Endometrium (tissue), 2 donors: Measurements from ENCODE around the gene CSNK2A1.
"Not testable (repeated sequence)": the region's sequence is repeated elsewhere in the genome, so short reads cannot be mapped to it uniquely, and the experiment has no call there.

Experiments used
- FAIRE-seq: peaks from 2 replicates; lab custom pipeline; 2012; peaks lifted over from hg19 to GRCh38; lab: Jason Lieb, UNC
- donor health status: control.
- donor health status: control.

Gene CSNK2A1

DNA sequence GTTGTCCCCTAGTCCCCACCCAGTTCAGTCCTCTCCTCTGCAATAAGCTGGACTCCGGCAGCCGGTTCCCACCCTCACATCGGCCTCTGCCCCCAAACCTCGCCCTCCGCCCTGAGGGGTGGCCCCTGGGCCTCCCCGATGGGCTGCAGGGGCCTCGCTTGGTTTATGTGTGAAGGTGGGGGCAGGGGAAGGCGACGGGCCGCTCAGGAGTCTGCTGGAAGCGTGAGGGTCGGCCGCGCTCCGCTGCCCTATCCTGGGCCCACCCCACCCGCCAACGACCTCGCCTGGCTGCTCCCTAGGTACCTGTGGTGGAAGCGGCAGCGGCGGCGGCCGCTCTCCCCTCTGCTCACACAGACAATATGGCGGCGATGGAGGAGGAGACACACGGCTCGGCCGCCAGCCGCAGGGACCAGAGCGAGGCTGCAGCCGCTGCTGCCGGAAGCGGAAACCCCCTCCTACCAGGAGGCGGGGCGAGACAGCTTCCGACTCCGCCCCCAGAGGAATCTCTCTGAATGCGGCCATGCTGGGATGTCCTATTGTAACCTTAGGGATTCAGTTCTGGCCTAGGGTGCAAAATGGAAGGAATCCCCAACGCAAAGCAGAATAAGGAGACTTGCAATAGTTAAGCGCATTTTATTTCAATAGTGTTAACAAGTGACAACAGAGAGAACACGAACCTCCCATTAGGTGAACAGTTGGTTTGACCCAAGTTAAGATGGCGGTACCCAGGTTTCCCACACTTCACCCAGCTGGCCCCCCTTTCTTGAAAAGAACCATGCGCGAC, at the start of gene CSNK2A1:
CSNK2A1 (minus strand) TSS at position 422 of the 784 bp plus-strand sequence. CDS start 35,239 bp downstream, outside the sequence.
- peak; percentile 86 for FAIRE-seq

DNA sequence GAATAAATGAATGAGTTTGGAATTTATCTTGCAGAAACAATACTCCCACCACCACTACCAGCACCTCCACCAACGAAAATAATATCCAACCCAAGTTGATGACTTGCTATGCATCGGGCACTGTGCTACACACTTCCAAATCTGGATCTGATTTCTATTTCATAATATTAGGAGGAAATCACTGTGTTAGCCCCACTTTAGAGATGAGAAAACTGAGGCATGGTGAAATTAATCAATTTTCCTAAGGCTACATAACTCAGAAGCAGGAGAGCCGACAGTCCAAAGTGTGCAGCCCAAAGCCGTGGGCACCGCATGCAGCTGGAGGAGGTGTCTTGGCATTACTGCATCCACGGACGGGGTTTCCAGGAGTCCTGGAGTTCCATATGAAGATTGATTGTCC, 48.9 kb upstream of the CSNK2A1 start:
- FAIRE-seq, result no peak

DNA sequence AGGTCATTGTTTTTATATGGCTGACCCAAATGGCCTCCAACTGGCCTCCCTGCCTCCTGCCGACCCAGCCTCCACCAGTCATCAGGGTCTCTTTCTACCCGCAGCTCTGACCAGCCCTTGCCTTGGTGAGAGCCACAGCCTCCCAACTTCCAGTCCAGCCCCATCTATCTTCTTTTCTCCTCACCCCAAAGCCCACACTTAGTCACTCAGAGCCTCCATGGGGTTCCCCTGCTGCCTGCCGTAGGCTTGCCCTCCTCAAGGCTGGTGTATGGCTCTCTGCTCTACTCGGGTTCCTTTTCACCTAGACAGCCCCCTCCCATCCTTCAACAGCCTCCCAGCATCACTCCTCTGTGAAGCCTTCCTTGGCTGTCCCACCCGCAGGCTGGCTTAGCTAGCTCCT, 48.4 kb upstream of the CSNK2A1 start:
- no peak for FAIRE-seq

DNA sequence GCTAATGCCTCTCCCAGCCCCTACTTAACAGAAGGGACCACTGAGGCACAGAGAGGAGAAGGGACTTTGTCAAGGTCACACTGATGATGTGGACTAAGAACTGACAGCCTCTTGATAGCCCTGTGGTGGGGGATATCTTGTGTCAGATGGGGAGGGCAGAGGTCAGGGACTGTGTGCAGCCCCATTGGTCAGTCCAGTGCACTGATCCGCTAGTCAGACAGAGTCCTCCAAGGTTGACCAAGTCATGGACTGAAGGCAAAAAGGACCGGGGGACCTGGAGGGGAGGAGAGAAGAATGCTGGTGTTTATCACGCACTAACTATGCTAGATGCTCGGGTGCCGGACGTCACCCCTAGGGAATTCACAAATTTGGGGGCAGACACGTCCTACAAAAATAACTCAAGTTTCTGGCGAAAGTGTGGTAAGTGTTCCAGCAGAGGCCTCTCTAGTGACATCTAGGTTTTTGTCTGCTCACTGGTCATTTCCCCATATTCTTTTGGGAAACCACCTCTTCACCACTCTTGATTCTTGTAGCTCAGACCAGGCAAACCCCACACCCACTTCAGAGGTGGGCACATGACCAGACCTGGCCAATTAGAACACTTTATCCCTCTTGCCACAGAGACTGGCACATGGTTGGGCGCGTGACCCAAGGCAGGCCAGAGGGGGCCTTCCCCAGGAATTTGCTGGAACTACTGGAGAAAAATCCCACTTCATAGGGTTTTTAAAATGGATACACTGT, 45.5 kb upstream of the CSNK2A1 start:
- no peak for FAIRE-seq

DNA sequence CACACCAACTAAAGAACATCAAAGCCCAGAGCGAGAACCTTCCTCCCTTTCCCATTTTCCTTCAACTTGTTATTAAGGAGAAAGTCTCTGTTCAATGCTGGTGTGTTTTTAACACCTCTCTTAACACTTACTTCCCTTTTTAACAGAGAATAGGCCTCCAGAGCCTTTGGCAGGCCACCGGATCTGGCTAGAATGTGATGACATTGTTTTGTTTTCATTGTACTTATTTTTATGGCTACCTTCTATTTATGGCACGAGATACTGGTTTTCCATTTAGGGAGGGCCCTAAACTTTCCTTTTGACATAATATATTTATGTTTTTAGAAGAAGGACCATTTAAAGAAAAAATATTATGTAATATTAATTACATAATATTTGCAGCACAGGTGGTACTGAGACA, 44.9 kb upstream of the CSNK2A1 start:
- no peak for FAIRE-seq

DNA sequence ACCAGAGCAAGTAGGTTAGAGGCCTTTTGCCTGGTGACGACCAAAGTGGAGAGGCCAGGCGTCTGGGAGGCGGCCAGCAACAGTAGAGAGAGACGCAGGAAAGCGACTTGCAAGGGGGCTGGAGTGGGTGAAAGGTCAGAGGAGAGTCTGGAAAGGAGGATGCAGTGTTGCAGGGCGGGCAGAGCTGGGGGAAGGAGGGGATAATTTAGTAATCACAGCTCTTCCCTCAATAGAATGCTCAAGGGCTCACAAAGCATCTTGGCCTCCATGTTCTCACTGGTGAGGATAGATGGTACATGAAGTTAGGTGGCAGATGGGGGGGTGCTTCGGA, 41.3 kb upstream of the CSNK2A1 start:
- no peak for FAIRE-seq

DNA sequence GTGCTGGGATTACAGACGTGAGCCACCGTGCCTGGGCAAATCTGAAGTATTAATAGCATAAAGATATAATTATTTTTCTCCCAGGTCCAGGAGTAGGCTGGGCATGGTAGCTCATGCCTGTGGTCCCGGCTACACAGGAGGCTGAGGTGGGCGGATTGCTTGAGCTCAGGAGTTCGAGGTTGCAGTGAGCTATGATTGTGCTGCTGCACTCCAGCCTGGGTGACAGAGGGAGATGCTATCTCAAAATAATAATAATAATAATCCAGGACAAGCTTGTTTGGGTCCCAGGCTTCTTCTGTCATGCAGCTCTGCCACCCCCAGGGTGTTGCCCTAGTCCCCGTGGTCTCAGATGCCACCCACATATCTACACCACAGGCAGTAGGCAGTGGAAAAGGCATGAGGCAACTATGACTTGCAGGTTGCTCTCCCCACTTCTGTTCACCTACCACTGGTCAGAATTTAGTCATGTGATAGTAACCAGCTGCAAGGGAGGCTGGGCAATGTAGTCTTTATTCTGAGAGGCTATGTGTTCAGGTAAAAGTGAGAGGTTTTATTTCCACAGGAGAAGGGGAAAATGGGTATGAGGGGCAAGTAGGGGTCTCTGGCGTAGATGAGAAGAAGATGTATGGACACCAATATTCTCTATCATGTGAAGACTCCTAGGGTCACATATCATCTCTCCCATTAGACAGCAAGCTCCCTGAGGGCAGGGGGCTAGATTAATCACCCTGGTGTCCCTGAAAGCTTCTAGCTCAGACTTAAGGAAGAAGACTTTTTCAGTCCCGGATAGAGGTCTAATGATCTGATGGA, 40.8 kb upstream of the CSNK2A1 start:
- no peak for FAIRE-seq

DNA sequence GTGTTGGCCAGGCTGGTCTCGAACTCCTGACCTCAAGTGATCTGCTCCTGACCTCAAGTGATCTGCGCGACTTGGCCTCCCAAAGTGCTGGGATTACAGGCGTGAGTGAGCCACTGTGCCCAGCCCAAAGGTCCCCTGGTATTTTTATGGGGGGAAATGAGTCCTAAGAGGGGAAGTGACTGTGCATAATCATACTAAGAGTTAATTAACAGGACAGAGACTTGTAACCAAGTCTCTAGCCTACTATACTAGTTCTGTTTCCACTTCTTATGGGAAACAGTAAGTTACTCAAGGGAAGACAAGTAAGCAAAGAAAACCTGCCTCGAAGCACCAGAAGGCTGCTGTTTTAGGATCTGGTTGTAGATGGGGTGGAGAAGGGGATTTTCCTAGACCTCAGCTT, 38.6 kb upstream of the CSNK2A1 start:
- FAIRE-seq, result no peak

DNA sequence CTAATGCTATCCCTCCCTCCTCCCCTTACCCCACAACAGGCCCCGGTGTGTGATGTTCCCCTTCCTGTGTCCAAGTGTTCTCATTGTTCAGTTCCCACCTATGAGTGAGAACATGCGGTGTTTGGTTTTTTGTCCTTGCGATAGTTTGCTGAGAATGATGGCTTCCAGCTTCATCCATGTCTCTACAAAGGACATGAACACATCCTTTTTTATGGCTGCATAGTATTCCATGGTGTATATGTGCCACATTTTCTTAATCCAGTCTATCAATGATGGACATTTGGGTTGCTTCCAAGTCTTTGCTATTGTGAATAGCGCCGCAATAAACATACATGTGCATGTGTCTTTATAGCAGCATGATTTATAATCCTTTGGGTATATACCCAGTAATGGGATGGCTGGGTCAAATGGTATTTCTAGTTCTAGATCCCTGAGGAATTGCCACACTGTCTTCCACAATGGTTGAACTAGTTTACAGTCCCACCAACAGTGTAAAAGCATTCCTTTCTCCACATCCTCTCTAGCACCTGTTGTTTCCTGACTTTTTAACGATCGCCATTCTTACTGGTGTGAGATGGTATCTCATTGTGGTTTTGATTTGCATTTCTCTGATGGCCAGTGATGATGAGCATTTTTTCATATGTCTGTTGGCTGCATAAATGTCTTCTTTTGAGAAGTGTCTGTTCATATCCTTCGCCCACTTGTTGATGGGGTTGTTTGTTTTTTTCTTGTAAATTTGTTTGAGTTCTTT, 35.5 kb upstream of the CSNK2A1 start:
- FAIRE-seq, result not testable (repeated sequence)

DNA sequence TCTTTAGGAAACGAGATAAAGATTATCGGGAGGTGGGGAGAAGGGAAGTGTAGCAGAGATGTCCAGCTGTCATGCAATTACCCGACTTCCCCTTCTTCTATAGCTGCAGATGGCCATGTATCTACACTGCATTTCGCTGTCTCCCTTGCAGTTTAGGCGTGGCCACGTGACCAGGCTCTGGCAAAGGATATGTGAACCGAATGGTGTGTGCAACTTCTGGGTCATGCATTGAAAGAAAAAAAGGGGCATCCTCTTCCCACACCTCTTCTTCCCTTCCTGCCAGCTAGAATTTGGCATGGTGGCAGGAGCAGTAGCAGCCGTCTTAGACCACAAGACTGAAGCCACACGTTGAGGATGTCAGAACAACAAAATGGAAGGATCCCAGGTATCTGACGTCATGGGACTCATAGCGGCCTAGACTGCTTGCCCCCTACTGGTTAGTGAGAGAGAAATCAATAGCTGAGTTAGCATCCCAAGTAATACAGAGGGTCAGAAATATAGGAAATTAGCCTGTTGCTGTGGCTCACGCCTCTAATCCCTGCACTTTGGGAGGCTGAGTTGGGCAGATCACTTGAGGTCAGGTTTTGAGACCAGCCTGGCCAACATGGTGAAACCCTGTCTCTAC, 33.7 kb upstream of the CSNK2A1 start:
- no peak for FAIRE-seq

DNA sequence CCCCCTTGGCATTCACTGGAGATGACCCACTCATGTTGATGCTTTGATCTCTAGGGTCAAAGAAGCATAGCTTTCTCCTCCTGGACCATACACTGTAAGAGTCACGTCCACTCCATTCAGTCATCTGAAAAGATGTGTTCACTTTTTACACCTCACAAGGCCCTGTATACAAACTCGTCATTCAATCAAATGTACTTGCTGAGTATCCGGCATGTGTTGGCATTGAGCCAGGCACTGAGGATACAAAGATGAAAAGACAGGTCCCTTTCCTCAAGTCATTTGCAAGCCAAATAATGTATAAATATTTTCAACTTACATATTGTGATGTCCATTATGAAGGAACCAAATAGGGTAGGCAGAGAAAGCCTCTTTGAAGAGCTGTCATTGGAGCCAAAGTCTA, 32.6 kb upstream of the CSNK2A1 start:
- FAIRE-seq, result no peak

DNA sequence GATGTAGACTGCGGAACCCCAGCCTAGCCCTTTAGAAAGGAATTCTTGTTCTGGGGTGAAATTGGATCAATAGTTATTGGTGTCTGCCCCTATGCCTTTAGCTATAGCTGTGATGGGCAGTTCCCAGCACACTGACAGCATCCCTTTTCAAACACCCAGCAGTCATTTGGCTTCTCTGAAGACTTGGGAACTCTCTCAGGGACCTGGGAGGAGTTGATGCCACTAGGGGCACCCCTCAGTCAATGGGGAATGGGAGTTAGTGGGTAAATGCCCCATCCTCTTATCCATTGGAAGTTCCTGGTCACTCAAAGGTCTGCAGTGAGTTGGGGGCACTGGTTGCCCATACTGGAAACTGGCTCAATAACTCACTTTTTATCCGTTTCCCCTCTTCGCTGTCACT, 31.6 kb upstream of the CSNK2A1 start:
- no peak for FAIRE-seq

DNA sequence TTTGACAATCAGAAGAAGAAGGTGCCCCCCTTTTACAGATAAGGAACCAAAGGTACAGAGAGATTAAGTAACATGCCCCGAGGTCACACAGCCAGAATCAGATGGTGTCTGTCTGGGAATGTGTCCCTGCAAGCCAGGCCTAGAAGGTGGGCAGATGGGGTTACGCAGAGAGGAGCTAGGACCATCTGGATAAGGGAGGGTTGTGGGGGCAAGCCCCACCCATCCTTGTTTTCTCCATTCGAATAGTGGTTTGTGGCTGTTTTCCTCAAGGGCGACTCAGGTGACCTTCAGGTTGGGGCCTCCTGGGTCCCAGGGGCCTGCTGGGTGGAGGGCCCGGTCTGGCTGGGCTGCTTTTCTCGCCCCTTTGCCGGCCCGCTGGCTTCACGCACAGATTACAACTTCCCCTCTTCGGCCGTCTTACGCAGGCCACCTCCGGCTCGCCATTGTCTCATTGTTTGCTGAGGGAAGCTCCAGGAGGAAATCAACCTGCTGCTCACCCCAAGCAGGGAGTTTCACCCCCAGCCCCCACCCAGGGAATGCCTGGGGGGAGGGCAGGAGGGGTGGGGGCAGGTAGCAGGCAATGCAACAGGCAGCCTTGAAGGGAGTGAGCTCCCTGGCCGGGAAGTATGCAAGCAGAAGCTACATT, 30.8 kb upstream of the CSNK2A1 start:
- FAIRE-seq, result no peak

DNA sequence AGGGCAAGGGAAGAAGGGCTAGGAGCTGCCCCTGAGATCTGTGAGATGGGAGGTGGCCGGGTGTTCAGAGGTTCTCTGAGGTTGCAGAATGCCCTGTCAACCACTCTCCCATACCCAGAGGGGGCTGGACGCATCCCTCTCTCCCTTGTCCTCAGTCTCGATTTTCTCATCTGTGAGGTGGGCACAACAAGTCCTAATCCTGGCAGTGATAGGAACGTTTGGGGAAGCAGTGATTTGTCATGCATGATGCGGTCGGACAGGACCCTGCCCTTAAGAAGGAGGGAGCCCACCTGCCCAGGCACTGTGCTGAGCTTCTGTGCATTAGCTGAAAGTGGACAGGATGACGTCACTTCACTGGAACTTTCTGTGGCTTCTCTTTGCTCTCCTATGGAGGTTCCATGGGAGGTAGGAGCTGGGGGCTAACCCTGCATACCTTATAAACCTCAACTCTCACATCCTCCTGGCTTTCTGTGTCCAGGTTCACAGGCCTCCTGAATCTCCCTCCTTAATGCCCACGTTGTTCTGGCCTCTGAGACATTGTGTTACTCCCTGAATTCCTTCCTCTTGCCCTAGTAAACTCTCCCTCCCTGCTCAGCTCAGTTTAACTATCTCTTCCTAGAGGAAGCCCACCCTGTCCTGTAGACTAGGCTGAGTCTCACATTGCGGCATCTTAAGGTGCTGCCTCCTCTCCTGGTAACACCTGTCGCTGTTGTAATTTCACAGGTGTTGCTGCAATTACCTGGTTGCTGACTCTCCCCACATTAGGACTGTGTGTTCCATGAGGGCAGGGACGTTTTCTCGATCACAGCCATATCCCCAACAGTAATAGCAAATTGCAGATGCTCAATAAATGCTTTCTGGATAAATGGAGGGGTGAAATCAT, 30.1 kb upstream of the CSNK2A1 start:
- no peak for FAIRE-seq

DNA sequence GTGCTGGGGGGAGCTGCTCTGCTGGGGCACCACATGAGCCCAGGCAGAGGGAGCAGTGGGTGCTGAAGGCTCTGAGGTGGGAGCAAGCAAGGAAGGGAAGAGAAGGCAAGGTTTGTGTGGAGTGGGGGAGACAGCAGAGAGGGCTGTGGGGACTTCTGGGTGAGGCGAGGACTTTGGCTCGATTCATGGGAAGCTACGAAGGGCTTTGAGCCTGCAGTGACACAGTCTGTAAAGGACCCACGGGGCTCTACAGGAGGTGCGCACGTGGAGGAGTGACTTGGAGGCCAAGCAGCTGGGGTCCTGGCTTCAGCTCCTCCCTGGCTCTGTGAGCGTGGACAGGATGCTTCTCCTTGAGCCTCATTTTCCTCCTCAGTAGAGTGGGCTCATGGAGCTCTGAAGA, 29.1 kb upstream of the CSNK2A1 start:
- no peak for FAIRE-seq

DNA sequence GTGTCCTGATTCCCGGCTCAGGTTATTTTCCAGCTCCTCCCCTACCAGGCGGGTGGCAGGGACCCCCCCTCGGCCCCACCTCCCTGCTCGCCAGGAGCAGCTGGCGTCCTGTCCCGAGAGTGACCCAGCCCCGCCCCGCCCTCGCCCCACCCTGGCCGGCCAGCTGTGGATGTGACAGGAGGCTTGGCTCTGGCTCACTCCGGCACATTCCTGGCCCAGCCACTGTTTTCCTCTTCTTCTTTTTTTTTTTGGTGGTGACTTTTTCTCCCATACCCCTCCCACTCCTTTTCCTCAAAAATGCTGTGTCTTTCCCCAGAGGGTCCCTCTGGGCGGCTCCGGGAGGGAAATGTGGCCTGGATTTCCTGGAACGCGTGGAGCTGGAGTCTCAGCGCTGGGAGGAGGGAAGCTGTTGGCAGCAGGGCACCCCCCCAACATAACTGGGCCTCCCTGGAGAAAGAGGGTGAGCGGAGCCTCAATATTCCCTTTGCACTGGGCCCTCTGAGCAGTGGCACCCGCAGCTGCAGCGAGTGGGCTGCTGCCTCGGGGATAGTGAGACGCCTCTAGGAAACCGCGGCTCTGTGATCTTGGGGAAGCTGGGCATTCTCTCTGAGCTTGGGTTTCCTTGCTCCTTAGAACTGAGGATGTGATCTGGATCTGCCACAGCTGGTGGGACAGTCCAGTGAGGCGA, 28.3 kb upstream of the CSNK2A1 start:
- no peak for FAIRE-seq

DNA sequence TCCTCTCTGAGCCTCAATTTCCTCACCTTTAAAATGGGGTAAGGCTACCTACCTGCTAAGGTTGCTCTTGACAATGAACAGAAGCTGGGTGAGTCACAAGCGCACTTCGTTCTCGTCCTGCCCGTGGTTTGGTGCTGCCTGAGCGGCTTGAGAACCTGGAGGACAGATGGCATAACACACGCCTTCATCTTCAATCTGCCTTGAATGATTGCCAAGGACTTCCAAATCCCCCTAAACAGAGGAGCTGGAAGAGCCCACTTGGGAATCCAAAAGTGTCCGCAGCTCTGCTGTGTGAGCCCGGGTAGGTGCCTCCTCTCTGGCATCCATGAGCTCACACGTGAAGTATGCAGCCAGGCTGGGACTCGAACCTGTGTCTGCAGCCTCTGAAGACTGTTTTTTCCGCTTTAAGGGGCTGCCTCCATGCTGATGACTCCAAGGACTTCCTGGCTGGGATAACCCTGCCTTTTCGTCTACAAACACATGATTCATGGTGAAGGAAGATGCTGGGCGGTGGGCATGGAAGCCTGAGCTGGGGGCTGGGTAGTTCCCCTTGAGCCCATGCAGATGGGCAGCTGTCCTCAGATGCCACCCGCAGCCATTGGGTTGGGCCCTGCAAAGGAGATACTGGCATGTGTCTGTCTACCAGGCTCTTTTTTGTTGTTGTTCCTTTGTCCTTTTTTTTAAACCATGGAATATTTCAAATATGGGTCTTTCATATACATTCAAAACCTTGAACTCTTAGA, 25.3 kb upstream of the CSNK2A1 start:
- FAIRE-seq, result no peak

DNA sequence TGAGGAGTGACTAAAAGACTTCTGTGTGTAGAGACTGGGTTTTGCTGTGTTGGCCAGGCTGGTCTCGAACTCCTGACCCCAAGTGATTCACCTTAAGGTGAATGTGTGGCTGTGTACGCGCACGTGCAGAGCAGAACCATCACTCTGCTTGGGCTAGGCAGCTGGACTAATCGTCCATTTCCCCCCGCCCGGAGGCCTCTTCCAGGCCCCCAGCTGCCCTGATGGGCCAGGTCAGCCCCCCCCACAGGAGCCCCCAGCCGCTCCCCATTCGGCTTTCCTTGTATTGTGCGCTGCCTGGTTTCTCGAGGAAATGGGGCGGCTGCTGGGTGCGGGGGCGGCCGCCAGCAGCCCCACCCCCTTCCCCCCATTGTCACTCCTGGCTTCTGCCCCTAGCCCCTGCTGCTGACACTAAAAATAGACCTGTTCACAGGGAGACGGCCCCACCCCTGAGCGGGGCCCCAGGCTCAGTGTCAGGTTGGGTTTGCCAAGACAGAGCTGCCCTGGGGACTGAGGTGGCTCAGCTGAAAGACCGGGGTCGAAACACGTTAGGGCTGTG, 24.6 kb upstream of the CSNK2A1 start:
- FAIRE-seq, result no peak

DNA sequence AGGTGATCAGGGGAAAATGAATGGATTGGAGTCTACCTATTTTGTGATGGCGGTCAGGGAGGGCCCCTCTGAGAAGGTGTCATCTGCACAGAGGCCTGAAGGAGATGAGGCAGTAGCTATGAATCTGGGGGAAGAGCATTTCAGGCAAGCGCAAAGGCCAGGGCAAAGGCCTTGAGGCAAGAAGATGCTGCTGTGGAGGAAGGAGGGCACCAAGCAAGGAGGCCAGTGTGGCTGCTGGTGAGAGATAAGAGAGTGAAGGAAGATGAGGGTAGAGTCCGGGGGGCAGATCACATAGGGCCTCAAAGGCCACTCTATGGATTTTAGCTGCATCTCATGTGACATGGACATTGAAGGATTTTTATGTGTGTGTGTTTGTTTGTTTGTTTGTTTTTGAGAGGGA, 20.6 kb upstream of the CSNK2A1 start:
- FAIRE-seq, result no peak
